Coronary artery (tissue), 2 donors: ENCODE data around the gene LRRC26.

Experiments used
- DNase-seq: peaks from one replicate; pipeline ENCODE4 v3.0.0-alpha.2; 2017; ENCODE audit warnings: low spot score
- H3K27ac ChIP-seq, 2 donors: fragments of 200-600 bp; sonication (generic); one replicate each; pipeline ENCODE4 v1.5.1; 2016 to 2019
- H3K4me3 ChIP-seq: fragments of 200-600 bp; sonication (generic); 2 replicates; pipeline ENCODE4 v1.5.1; 2016; ENCODE audit warnings: mild to moderate bottlenecking, moderate library complexity
- CTCF ChIP-seq: fragments of 200-600 bp; sonication (generic); IDR thresholded peaks from one replicate; pipeline ENCODE4 v1.5.1; 2019; ENCODE audit warnings: antibody characterized with exemption

The LRRC26 gene

GRCh38 chr9:137214620-137215019 is 44.8 kb upstream of the LRRC26 start:
- no peak overlapping the region for H3K4me3 ChIP-seq
- no peak for TF ChIP-seq CTCF
- DNase-seq: no peak
- H3K27ac ChIP-seq: no peak overlapping the region

GRCh38 chr9:137213160-137214060 is 43.6 kb upstream of the LRRC26 start:
- H3K4me3 ChIP-seq: no peak overlapping the region
- no peak for TF ChIP-seq CTCF
- DNase-seq: no peak
- H3K27ac ChIP-seq: no peak overlapping the region

DNA sequence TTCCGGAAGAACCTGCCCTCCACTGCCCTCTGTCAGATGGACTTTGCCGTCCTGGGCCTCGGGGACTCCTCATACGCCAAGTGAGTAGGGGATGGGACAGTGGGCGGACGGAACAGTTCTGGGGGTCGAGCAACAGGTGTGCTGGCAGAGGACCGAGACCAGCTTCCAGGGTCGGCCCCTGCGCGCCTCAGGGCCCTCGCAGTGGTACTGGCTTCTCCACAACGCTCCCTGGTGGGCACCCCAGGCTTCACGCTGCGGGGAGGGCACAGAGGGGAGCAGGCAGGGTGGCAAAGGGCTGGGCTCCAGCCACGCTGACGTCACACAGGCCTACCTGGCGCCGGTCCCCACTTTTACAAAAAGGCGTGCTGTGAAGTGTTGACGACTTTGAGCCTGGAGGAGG is 42.7 kb upstream of the LRRC26 start:
- H3K27ac ChIP-seq: no peak overlapping the region
- no peak overlapping the region for H3K4me3 ChIP-seq
- TF ChIP-seq CTCF: no peak
- no peak for DNase-seq

DNA sequence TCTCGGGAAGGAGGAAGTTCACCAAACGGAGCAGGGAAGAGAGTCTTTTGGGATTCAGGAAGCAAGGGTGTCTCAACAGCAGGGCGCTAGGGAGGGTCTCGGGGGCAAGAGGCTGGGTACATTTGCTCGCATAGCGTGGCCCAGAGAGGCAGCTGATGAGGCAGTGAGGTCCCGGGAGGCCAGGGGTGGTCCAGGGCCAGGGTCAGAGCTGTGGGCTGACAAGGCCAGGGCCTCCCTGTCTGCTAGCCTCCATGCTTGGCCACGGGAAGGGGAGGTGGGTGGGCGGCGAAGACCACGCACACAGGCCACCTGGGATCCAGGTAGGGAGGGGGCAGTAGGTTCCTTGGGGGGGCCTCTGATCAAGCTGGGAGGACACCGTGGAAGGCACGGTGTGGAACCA is 41.7 kb upstream of the LRRC26 start:
- Histone ChIP-seq H3K27ac (no peak overlapping the region), H3K4me3 (no peak overlapping the region)
- no peak for DNase-seq
- no peak for TF ChIP-seq CTCF

GRCh38 chr9:137206602-137207001 is 36.8 kb upstream of the LRRC26 start:
- Histone ChIP-seq H3K27ac (no peak overlapping the region), H3K4me3 (peak overlapping the region; percentile 95)
- no peak for DNase-seq
- no peak for TF ChIP-seq CTCF

DNA sequence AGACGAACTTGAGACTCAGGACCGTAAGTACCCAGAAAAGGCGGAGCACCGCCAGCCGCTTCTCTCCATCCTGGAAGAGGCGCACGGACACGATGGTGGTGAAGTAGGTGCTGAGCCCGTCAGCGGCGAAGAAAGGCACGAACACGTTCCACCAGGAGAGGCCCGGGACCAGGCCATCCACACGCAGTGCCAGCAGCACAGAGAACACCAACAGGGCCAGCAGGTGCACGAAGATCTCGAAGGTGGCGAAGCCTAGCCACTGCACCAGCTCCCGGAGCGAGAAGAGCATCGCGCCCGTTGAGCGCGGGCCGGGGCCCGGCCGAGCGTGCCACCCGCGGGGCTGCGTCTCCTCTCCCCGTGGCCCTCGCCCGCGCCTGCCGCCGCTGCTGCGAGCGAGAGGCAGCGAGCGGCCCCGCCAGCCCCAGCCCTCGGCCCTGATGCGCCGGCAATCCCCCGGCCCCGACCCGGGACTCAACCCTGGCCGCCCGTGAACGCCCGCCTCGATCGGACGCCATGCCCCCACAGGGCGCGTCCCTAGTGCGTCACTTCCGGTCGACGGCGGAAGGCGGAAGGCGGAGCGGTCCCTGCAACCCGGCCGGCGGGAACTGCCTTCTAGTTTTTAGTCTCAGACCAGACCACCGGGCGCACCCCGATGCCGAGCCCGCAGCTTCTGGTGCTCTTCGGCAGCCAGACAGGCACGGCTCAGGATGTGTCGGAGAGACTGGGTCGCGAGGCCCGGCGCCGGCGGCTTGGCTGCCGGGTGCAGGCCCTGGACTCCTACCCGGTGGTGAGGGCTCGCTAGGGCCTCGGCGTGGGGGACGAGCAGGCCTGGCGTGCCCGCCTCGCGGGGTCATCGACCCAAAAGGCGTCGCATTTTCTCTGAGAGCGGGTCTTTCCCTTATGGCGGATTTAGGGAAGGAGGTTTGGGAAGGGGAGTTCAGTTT is 35.5 kb upstream of the LRRC26 start, which contains the start of the genes NDOR1 and TMEM203:
NDOR1 (plus strand) TSS at position 575 of the 944 bp plus-strand sequence; CDS start at position 653, 78 bp downstream.
TMEM203 (minus strand) TSS at position 523 of the 944 bp plus-strand sequence; CDS start at position 289, 234 bp downstream.
- peak; percentile 91 for DNase-seq
- TF ChIP-seq CTCF: no peak
- Histone ChIP-seq H3K4me3 (peak within 1 kb of the TSS; percentile 95), H3K27ac (peak within 1 kb of the TSS; percentile 72 to 85)
